Parathyroid adenoma (tissue), 2 donors: ENCODE measurements around the gene PREX1.

Experiments used
- H2AFZ ChIP-seq: fragments of 300-600 bp; sonication (generic); one replicate; pipeline ENCODE4 v1.7.0; 2017; ENCODE audit warnings: antibody characterized with exemption, mild to moderate bottlenecking
- H3K27ac ChIP-seq: fragments of 300-600 bp; sonication (generic); one replicate; pipeline ENCODE4 v1.7.0; 2017
- H3K27me3 ChIP-seq: fragments of 300-600 bp; sonication (generic); one replicate; pipeline ENCODE4 v1.7.0; 2017; ENCODE audit warnings: low read length; ENCODE audit not compliant: control insufficient read depth, insufficient read depth
- H3K36me3 ChIP-seq: fragments of 300-600 bp; sonication (generic); one replicate; pipeline ENCODE4 v1.7.0; 2017; ENCODE audit warnings: low read length; ENCODE audit not compliant: control insufficient read depth, insufficient read depth
- H3K4me1 ChIP-seq: fragments of 300-600 bp; sonication (generic); one replicate; pipeline ENCODE4 v1.7.0; 2017; ENCODE audit warnings: control low read depth
- H3K4me2 ChIP-seq: fragments of 300-600 bp; sonication (generic); one replicate; pipeline ENCODE4 v1.7.0; 2017; ENCODE audit warnings: low read length
- H3K4me3 ChIP-seq: fragments of 300-600 bp; sonication (generic); one replicate; pipeline ENCODE4 v1.7.0; 2017; ENCODE audit warnings: low read depth, low read length
- H3K79me2 ChIP-seq: fragments of 300-600 bp; sonication (generic); one replicate; pipeline ENCODE4 v1.7.0; 2017; ENCODE audit warnings: control low read depth
- H3K9ac ChIP-seq: fragments of 300-600 bp; sonication (generic); one replicate; pipeline ENCODE4 v1.7.0; 2017; ENCODE audit warnings: mild to moderate bottlenecking
- H3K9me3 ChIP-seq: fragments of 300-600 bp; sonication (generic); one replicate; pipeline ENCODE4 v1.7.0; 2017; ENCODE audit warnings: low read length; ENCODE audit not compliant: control insufficient read depth
- TF ChIP-seq, protein P1 (sequence below): fragments of 300-600 bp; sonication (generic); IDR thresholded peaks from one replicate; pipeline ENCODE4 v1.7.0; 2017; ENCODE audit warnings: antibody characterized with exemption, mild to moderate bottlenecking
- donor health status: primary hyperparathyroidism.

PREX1 gene

DNA sequence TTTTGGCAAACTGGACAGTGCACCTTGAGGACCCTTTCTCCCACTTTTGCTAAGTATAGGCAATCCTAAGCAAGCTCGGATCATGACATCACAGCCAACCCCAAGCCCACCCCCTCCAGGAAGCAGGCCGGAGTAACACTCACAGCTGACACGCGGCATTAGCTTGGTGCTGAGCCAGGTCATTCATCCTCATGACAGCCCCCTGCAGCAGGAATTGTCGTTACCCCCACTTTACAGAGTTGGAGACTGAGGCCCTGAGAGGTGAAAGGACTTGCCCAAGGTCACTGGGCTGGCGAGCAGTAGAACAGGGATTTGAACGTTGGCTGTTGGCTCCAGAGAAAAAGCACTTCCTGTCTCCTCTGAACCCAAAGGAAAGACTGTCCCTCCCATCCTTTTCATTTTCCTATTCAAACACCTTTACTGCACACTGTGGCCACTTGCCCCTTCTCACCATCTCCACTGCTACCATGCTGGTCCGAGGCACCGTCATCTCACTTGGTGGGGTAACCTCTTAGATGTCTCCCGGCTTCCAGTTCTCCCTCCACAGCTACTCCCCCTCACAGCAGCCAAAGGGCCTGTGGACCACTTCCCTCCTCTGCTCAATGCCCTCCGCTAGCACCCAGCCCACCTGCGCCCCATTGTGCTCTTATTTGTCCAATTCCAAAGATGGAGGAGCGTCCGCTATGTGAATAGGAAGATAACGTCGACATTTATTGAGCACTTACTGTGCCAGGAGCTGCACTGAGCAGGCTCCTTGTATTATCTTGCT, 84.7 kb downstream of the PREX1 start:
- Histone ChIP-seq H3K27me3 (no peaks in the 10 kb centered on the region), H3K27ac (no peak overlapping the region), H3K36me3 (no peaks in the 10 kb centered on the region), H3K9me3 (no peaks in the 10 kb centered on the region), H2AFZ (no peak overlapping the region), H3K4me3 (no peak overlapping the region), H3K9ac (no peak overlapping the region), H3K79me2 (no peaks in the 10 kb centered on the region), H3K4me2 (no peak overlapping the region), H3K4me1 (no peaks in the 10 kb centered on the region)
- TF ChIP-seq, protein P1, sequence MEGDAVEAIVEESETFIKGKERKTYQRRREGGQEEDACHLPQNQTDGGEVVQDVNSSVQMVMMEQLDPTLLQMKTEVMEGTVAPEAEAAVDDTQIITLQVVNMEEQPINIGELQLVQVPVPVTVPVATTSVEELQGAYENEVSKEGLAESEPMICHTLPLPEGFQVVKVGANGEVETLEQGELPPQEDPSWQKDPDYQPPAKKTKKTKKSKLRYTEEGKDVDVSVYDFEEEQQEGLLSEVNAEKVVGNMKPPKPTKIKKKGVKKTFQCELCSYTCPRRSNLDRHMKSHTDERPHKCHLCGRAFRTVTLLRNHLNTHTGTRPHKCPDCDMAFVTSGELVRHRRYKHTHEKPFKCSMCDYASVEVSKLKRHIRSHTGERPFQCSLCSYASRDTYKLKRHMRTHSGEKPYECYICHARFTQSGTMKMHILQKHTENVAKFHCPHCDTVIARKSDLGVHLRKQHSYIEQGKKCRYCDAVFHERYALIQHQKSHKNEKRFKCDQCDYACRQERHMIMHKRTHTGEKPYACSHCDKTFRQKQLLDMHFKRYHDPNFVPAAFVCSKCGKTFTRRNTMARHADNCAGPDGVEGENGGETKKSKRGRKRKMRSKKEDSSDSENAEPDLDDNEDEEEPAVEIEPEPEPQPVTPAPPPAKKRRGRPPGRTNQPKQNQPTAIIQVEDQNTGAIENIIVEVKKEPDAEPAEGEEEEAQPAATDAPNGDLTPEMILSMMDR: no peak

DNA sequence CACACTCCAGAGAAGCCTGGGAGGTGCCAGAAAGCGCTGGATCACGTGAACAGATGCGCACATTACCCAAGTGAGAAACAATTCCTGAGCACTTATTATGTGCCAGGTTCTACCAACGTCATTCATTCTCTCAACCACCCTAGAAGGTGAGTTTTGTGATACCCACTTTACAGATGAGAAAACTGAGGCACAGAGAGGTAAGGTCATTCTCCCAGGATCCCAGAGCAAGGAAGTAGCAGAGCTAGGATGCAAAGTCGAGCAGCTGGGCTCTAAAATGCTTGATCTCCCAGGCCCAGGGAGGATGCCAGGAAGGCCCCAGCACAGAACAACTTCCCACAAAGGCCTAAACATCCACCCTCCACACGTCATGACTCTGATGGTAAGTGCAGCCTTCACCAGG, 85.6 kb downstream of the PREX1 start:
- TF ChIP-seq, protein P1: no peak
- no peak overlapping the region for H3K9ac ChIP-seq
- no peaks in the 10 kb centered on the region for H3K9me3 ChIP-seq
- no peak overlapping the region for H3K27ac ChIP-seq
- H3K4me1 ChIP-seq: no peaks in the 10 kb centered on the region
- no peak overlapping the region for H3K4me2 ChIP-seq
- H3K4me3 ChIP-seq: no peak overlapping the region
- H3K36me3 ChIP-seq: no peaks in the 10 kb centered on the region
- H3K27me3 ChIP-seq: no peaks in the 10 kb centered on the region
- H3K79me2 ChIP-seq: no peaks in the 10 kb centered on the region
- H2AFZ ChIP-seq: no peak overlapping the region

DNA sequence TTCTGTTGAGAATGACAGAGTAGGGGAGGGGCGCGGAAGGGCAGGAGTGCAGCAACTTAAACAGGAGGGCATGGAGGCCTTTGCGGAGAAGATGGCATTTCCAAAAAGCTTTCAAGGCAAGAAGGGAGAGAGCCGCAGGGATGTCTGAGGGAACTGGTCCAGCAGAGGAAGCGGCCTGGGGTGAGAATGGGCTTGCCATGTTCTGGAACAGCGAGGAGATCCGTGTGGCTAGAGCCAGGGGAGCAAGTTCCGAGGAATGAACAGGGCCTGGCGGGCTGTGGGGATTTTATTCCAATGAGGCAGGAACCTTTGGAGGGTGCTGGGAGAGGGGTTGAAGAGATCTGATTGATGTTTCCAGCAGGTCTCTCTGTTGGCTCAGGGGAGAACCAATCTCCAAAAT, 86.1 kb downstream of the PREX1 start:
- H3K9me3 ChIP-seq: no peaks in the 10 kb centered on the region
- no peaks in the 10 kb centered on the region for H3K79me2 ChIP-seq
- H3K27ac ChIP-seq: no peak overlapping the region
- no peak overlapping the region for H3K9ac ChIP-seq
- TF ChIP-seq, protein P1: no peak
- no peaks in the 10 kb centered on the region for H3K4me1 ChIP-seq
- H2AFZ ChIP-seq: no peak overlapping the region
- no peaks in the 10 kb centered on the region for H3K27me3 ChIP-seq
- no peak overlapping the region for H3K4me3 ChIP-seq
- H3K36me3 ChIP-seq: no peaks in the 10 kb centered on the region
- no peak overlapping the region for H3K4me2 ChIP-seq

DNA sequence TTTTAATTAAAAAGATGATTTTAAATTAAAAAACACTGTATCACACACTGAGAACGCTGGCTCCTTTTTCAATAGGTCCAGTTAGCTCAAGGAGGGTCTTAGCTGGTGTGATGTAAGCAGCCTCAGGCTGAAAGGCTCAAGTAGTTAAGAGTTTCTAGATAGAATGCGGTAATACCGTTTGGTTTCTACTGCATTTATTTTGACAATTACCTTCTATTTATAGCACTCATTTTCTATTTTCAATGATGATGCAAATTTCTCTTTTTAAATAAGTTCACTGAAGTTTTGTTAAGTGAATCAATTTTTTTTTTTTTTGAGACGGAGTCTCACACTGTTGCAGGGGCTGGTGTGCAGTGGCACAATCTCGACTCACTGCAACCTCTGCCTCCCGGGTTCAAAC, 87.1 kb downstream of the PREX1 start:
- H3K4me1 ChIP-seq: no peaks in the 10 kb centered on the region
- H3K27me3 ChIP-seq: no peaks in the 10 kb centered on the region
- no peak overlapping the region for H2AFZ ChIP-seq
- H3K36me3 ChIP-seq: no peaks in the 10 kb centered on the region
- no peaks in the 10 kb centered on the region for H3K79me2 ChIP-seq
- H3K9ac ChIP-seq: no peak overlapping the region
- TF ChIP-seq, protein P1: no peak
- H3K9me3 ChIP-seq: no peaks in the 10 kb centered on the region
- H3K4me3 ChIP-seq: no peak overlapping the region
- no peak overlapping the region for H3K27ac ChIP-seq
- no peak overlapping the region for H3K4me2 ChIP-seq

DNA sequence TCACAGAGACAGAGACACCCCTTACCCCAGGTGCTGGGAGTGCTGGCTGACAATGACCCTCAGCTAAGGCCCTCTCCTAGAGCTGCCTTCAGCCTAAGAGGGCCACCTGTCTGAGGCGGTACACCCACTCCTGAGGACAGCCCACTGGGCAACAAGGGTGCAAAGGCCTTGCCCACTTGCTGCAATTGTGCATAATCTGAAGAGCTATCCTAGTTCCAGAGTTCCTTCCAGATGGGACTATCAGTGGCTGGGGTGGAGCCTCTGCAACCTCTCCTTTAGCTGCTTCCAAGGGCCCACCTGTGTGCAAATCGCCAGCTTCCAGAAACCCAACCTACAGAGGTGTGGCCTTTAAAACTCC, 87.5 kb downstream of the PREX1 start:
- no peak overlapping the region for H3K27ac ChIP-seq
- no peak overlapping the region for H2AFZ ChIP-seq
- H3K4me2 ChIP-seq: no peak overlapping the region
- H3K79me2 ChIP-seq: no peaks in the 10 kb centered on the region
- TF ChIP-seq, protein P1: no peak
- no peak overlapping the region for H3K4me3 ChIP-seq
- H3K36me3 ChIP-seq: no peaks in the 10 kb centered on the region
- no peaks in the 10 kb centered on the region for H3K27me3 ChIP-seq
- H3K4me1 ChIP-seq: no peaks in the 10 kb centered on the region
- no peak overlapping the region for H3K9ac ChIP-seq
- H3K9me3 ChIP-seq: no peaks in the 10 kb centered on the region
